MCF 10A (cell line): Measurements from ENCODE around the gene PPP2R5C. TPM values are rescaled to one million over a fixed set of nuclear protein-coding genes. Genes with fewer than 3 reads are reported as not detected.
A peak's percentile ranks its signal among the peaks of the same experiment; 100 is the strongest.

Source experiments
- BruUV-seq: library from RNA; stranded (reverse); fragments of 400-500 nt; replicated peaks from 2 replicates; lab custom pipeline; 2021; lab: Mats Ljungman, UMichigan
- CTCF ChIA-PET: fragments of 300-600 bp; sonication (Branson Sonifier 250); formaldehyde crosslinking; extraction: SDS; loops from one replicate; lab custom pipeline; 2021; ENCODE audit warnings: antibody characterized with exemption, inconsistent platforms; lab: Yijun Ruan, JAX
- POLR2A ChIA-PET: fragments of 300-600, 350-650 bp; sonication (Branson Sonifier 250); formaldehyde crosslinking; extraction: SDS; loops from one replicate; lab custom pipeline; 2020; ENCODE audit warnings: antibody characterized with exemption, inconsistent platforms; lab: Yijun Ruan, JAX
- DNase-seq: peaks from one replicate; pipeline ENCODE4 v3.0.0-alpha.2; 2018; ENCODE audit not compliant: unreplicated experiment
- H3K27ac Mint-ChIP-seq: one replicate; pipeline ENCODE4 v1.8.0; 2022; ENCODE audit warnings: mild to moderate bottlenecking, low read depth, mixed read lengths; ENCODE audit not compliant: unreplicated experiment
- H3K27me3 Mint-ChIP-seq: one replicate; pipeline ENCODE4 v1.8.0; 2022; ENCODE audit warnings: mixed read lengths; ENCODE audit not compliant: insufficient read depth, unreplicated experiment
- H3K36me3 Mint-ChIP-seq: one replicate; pipeline ENCODE4 v1.8.0; 2022; ENCODE audit warnings: mild to moderate bottlenecking, moderate library complexity, mixed read lengths; ENCODE audit not compliant: insufficient read depth, unreplicated experiment
- H3K4me1 Mint-ChIP-seq: one replicate; pipeline ENCODE4 v1.8.0; 2022; ENCODE audit warnings: mixed read lengths; ENCODE audit not compliant: insufficient read depth, unreplicated experiment
- H3K4me3 Mint-ChIP-seq: one replicate; pipeline ENCODE4 v1.8.0; 2022; ENCODE audit warnings: mild to moderate bottlenecking, moderate library complexity, mixed read lengths; ENCODE audit not compliant: unreplicated experiment
- H3K9me3 Mint-ChIP-seq: one replicate; pipeline ENCODE4 v1.8.0; 2022; ENCODE audit warnings: mixed read lengths; ENCODE audit not compliant: unreplicated experiment
- intact Hi-C: fragments of 100-400 bp; cut with micrococcal nuclease; formaldehyde crosslinking; loops from 2 replicates; pipeline ENCODE4 v1.14.1; 2022
- total RNA-seq: library from RNA; stranded (reverse); gene quantifications from 2 replicates; pipeline ENCODE4 v1.2.3, GENCODE V29; 2022
- TF ChIP-seq, protein P1 (sequence below): fragments of 200-600 bp; IDR thresholded peaks from one replicate; pipeline ENCODE4 v1.8.0; 2022; ENCODE audit warnings: antibody characterized with exemption, mild to moderate bottlenecking; ENCODE audit not compliant: unreplicated experiment

Gene PPP2R5C
- total RNA-seq, 1 experiment from 2014 or later, result 118 TPM

DNA sequence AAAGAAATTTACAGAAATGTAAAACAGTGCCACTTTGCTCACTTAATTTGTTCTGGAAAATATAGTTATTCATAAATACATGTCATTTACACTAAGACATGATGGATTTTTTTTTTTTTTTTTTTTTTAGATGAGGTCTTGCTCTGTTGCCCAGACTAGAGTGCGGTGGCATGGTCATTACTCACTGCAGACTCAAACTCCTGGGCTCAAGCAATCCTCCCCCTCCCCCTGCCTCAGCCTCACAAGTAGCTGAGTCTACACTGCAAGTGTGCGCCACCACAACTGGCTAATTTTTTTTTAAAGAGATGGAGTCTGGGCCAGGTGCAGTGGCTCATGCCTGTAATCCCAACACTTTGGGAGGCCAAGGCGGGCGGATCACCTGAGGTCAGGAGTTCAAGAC lies 101.2 kb downstream of the PPP2R5C start:
- TF ChIP-seq, protein P1, sequence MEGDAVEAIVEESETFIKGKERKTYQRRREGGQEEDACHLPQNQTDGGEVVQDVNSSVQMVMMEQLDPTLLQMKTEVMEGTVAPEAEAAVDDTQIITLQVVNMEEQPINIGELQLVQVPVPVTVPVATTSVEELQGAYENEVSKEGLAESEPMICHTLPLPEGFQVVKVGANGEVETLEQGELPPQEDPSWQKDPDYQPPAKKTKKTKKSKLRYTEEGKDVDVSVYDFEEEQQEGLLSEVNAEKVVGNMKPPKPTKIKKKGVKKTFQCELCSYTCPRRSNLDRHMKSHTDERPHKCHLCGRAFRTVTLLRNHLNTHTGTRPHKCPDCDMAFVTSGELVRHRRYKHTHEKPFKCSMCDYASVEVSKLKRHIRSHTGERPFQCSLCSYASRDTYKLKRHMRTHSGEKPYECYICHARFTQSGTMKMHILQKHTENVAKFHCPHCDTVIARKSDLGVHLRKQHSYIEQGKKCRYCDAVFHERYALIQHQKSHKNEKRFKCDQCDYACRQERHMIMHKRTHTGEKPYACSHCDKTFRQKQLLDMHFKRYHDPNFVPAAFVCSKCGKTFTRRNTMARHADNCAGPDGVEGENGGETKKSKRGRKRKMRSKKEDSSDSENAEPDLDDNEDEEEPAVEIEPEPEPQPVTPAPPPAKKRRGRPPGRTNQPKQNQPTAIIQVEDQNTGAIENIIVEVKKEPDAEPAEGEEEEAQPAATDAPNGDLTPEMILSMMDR, result no peak
- ChIA-PET POLR2A (interaction anchor here (1.2 kb wide), 1 partner anchor 16 kb away, joined by 3 read pairs; no protein-coding TSS in a partner anchor), CTCF (interaction anchor here (1.3 kb wide), 1 partner anchor 92 kb away, joined by 5 read pairs; no protein-coding TSS in a partner anchor)
- Mint-ChIP-seq H3K27ac (no peak overlapping the region), H3K9me3 (no peaks in the 10 kb centered on the region), H3K27me3 (no peaks in the 10 kb centered on the region), H3K4me3 (no peak overlapping the region), H3K4me1 (peaks cover 8% of the 10 kb centered on the region), H3K36me3 (peaks cover 26% of the 10 kb centered on the region)
- intact Hi-C loops, result no loop called here
- DNase-seq, result no peak
- no TSS peak for BruUV-seq

DNA sequence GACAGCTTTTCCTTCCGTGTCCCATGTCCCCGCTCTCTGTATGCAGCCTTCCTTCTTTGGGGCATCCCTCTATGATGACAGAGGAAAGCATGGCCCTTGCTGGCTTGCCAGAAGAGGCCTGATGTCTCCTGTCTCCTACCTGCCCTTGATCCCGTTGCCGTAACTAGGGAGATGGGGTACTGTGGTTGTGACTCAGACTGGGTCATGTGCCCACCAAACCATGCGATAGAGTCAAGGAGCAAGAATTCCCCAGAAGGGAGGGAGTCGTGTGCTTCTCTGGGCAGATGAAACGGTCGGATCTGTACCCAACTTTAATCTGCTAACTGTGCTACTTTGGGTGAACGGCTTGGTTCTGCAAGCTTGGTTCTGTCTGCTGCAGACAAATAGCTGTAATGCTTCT lies 103.8 kb downstream of the PPP2R5C start:
- intact Hi-C loops, result no loop called here
- no peaks in the 10 kb centered on the region for H3K27me3 Mint-ChIP-seq
- H3K36me3 Mint-ChIP-seq, result peaks cover 18% of the 10 kb centered on the region
- H3K4me3 Mint-ChIP-seq, result no peak overlapping the region
- POLR2A ChIA-PET, result no interaction called here
- DNase-seq, result no peak
- no peak overlapping the region for H3K27ac Mint-ChIP-seq
- CTCF ChIA-PET, result no interaction called here
- H3K4me1 Mint-ChIP-seq, result no peaks in the 10 kb centered on the region
- no peaks in the 10 kb centered on the region for H3K9me3 Mint-ChIP-seq
- BruUV-seq, result no TSS peak
- TF ChIP-seq, protein P1, result no peak

DNA sequence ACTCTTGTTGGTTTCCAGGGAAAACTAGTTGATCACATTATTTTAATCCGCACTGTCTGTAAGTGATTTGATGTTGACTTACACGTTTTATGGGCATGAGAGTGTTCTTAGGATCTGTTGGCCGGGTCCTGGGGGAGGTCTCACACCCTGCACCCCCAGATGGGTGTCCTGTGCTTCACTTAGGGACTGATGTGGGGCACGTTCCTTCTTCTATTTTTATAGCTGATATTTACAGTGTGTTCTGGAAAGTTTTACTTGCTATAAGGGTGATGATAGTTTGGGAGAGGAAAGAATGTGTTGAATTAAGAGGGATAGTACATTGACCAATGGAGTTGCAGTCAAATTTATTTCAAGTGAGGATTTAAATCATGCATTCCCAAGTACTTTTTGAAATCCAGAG lies 106.3 kb downstream of the PPP2R5C start:
- TF ChIP-seq, protein P1, result no peak
- BruUV-seq, result no TSS peak
- Mint-ChIP-seq H3K36me3 (peaks cover 8% of the 10 kb centered on the region), H3K4me3 (no peak overlapping the region), H3K4me1 (peaks cover 6% of the 10 kb centered on the region), H3K9me3 (no peaks in the 10 kb centered on the region), H3K27ac (no peak overlapping the region), H3K27me3 (no peaks in the 10 kb centered on the region)
- ChIA-PET CTCF (interaction anchor here (0.6 kb wide), 1 partner anchor 203 kb away, joined by 3 read pairs; no protein-coding TSS in a partner anchor), POLR2A (no interaction called here)
- intact Hi-C loops, result no loop called here
- DNase-seq, result no peak

DNA sequence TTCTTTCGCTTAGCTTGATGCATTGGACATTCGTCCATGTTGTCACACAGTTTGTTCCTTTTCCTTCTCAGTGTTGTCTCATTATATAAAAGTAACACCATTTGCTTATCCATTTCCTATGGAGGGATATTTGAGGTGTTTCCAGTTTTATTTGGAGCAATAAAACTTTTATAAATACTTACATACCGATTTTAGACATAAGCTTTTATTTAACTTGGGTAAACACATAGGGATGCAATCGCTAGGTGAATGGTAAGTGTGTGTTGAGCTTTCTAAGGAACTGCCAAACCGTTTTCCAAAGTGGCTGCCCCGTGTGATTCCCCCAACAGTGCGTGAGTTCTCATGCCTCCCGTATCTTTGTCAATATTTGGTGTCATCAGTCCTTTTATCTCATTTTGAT lies 107.7 kb downstream of the PPP2R5C start:
- Mint-ChIP-seq H3K27ac (peak overlapping the region; percentile 6), H3K9me3 (no peaks in the 10 kb centered on the region)
- no TSS peak for BruUV-seq

More for the DNA sequence above, 107.7 kb downstream of the PPP2R5C start:
- no peak for DNase-seq
- ChIA-PET CTCF (interaction anchor here (0.7 to 1.5 kb wide), 2 partner anchors 10 to 131 kb away, joined by 3 to 4 read pairs; no protein-coding TSS in a partner anchor), POLR2A (interaction anchor here (0.6 to 0.7 kb wide), 2 partner anchors 22 to 1470 kb away, joined by 3 read pairs; no protein-coding TSS in a partner anchor)
- no peak overlapping the region for H3K4me3 Mint-ChIP-seq
- H3K27me3 Mint-ChIP-seq, result no peaks in the 10 kb centered on the region
- H3K4me1 Mint-ChIP-seq, result peaks cover 6% of the 10 kb centered on the region
- intact Hi-C loops, result no loop called here
- H3K36me3 Mint-ChIP-seq, result no peaks in the 10 kb centered on the region
- TF ChIP-seq, protein P1, result no peak
